GM20431 (cell line): ENCODE measurements around the gene ACTL8.

Source experiments
- in situ Hi-C: fragments of 300-500 bp; cut with MseI, MboI; formaldehyde crosslinking; loops from one replicate; pipeline ENCODE4 v1.15.0; 2020; ENCODE audit warnings: low sequenced_read_pairs; ENCODE audit not compliant: unreplicated experiment

The ACTL8 gene

GRCh38 chr1:17798011-17798410 is 42.9 kb downstream of the ACTL8 start:
- in situ Hi-C loops, result no loop called here

- in situ Hi-C loops, result no loop called here
Observed at GRCh38 chr1:17798799-17799382, 43.8 kb downstream of the ACTL8 start.

- in situ Hi-C loops, result no loop called here
Observed at GRCh38 chr1:17799642-17800041, 44.5 kb downstream of the ACTL8 start.

- in situ Hi-C loops, result no loop called here
Observed at GRCh38 chr1:17802164-17802563, 47.0 kb downstream of the ACTL8 start.

GRCh38 chr1:17802945-17803344 is 47.8 kb downstream of the ACTL8 start:
- in situ Hi-C loops, result no loop called here

GRCh38 chr1:17805869-17806684 is 50.9 kb downstream of the ACTL8 start:
- in situ Hi-C loops, result no loop called here

GRCh38 chr1:17808816-17809215 is 53.7 kb downstream of the ACTL8 start:
- in situ Hi-C loops, result no loop called here

- in situ Hi-C loops, result no loop called here
Observed at GRCh38 chr1:17810668-17811067, 55.5 kb downstream of the ACTL8 start.

GRCh38 chr1:17816511-17816910 is 61.4 kb downstream of the ACTL8 start:
- in situ Hi-C loops, result no loop called here

GRCh38 chr1:17819129-17819802 is 64.1 kb downstream of the ACTL8 start:
- in situ Hi-C loops, result no loop called here

- in situ Hi-C loops, result no loop called here
Observed at GRCh38 chr1:17820198-17820597, 65.1 kb downstream of the ACTL8 start.

GRCh38 chr1:17822741-17823426 is 67.8 kb downstream of the ACTL8 start:
- in situ Hi-C loops, result no loop called here

GRCh38 chr1:17825273-17826164 is 70.4 kb downstream of the ACTL8 start:
- in situ Hi-C loops, result no loop called here

- in situ Hi-C loops, result no loop called here
Observed at GRCh38 chr1:17826165-17826488, 71.0 kb downstream of the ACTL8 start.

- in situ Hi-C loops, result no loop called here
Observed at GRCh38 chr1:17828991-17829390, 73.9 kb downstream of the ACTL8 start.

- in situ Hi-C loops, result no loop called here
Observed at GRCh38 chr1:17829579-17829978, 74.4 kb downstream of the ACTL8 start.

GRCh38 chr1:17831597-17831996 is 76.5 kb downstream of the ACTL8 start:
- in situ Hi-C loops, result no loop called here

GRCh38 chr1:17833661-17834501 is 78.7 kb downstream of the ACTL8 start:
- in situ Hi-C loops, result no loop called here

- in situ Hi-C loops, result no loop called here
Observed at GRCh38 chr1:17834561-17835100, 79.5 kb downstream of the ACTL8 start.
